ENCODE data around the gene CD164L2. TPM values are rescaled to one million over a fixed set of nuclear protein-coding genes. Genes with fewer than 3 reads are reported as not detected.
"Not testable (repeated sequence)": the region's sequence is repeated elsewhere in the genome, so short reads cannot be mapped to it uniquely, and the experiment has no call there.

CD164L2 gene
- total RNA-seq, 1 donor from 2014 or later: 6.8 TPM

GRCh38 chr1:27392096-27392777 is 9.1 kb upstream of the CD164L2 start, which contains the start of gene GPR3:
Gene GPR3, plus strand, starts transcription at chr1:27392622. Its CDS starts 1,177 bp downstream, at chr1:27393799.
- Histone ChIP-seq H3K36me3 (no peaks in the 10 kb centered on the region), H3K27ac (peak within 1 kb of the TSS; percentile 39), H3K4me3 (peak within 1 kb of the TSS; percentile 52), H3K4me1 (peaks cover 34% of the 10 kb centered on the region), H3K9me3 (no peaks in the 10 kb centered on the region), H3K27me3 (ENCODE audit: low read depth) (no peaks in the 10 kb centered on the region)
- peak; percentile 60 for TF ChIP-seq CTCF (IDR thresholded peaks at IDR 0.05)
- intact Hi-C loops (cut with DNase I): loop anchor here (10.0 kb wide), 1 partner anchor 87 kb away; no protein-coding TSS in a partner anchor
- ATAC-seq (peak; percentile 89 to 91), DNase-seq (peak; percentile 89)

- Histone ChIP-seq H3K4me3 (peak overlapping the region; percentile 52), H3K27me3 (ENCODE audit: low read depth) (no peaks in the 10 kb centered on the region), H3K9me3 (no peaks in the 10 kb centered on the region), H3K27ac (peak overlapping the region; percentile 39), H3K36me3 (no peaks in the 10 kb centered on the region), H3K4me1 (peaks cover 28% of the 10 kb centered on the region)
- ATAC-seq: peak; percentile 16 to 51
- no peak for DNase-seq
- intact Hi-C loops (cut with DNase I): loop anchor here (10.0 kb wide), 1 partner anchor 87 kb away; no protein-coding TSS in a partner anchor
- TF ChIP-seq CTCF (IDR thresholded peaks at IDR 0.05): no peak
Measured at GRCh38 chr1:27391511-27392095, 8.5 kb upstream of the CD164L2 start.

GRCh38 chr1:27388337-27389005 is 5.3 kb upstream of the CD164L2 start:
- peak; percentile 45 to 47 for ATAC-seq
- H3K36me3 ChIP-seq: no peaks in the 10 kb centered on the region
- no peak overlapping the region for H3K27ac ChIP-seq
- H3K9me3 ChIP-seq: no peaks in the 10 kb centered on the region
- TF ChIP-seq CTCF (IDR thresholded peaks at IDR 0.05): peak; percentile 83
- intact Hi-C loops (cut with DNase I): no loop called here
- no peaks in the 10 kb centered on the region for H3K27me3 ChIP-seq (ENCODE audit: low read depth)
- no peak overlapping the region for H3K4me3 ChIP-seq
- peak; percentile 81 for DNase-seq
- peaks cover 28% of the 10 kb centered on the region for H3K4me1 ChIP-seq

GRCh38 chr1:27384797-27385196 is 1.7 kb upstream of the CD164L2 start:
- H3K4me3 ChIP-seq; H3K27me3 ChIP-seq (ENCODE audit: low read depth); H3K9me3 ChIP-seq; intact Hi-C loops (cut with DNase I); H3K36me3 ChIP-seq; ATAC-seq; H3K27ac ChIP-seq; DNase-seq: not testable (repeated sequence)
- peaks cover 17% of the 10 kb centered on the region for H3K4me1 ChIP-seq

- H3K4me3 ChIP-seq: no peak overlapping the region
- H3K27ac ChIP-seq: no peak overlapping the region
- no peaks in the 10 kb centered on the region for H3K36me3 ChIP-seq
- DNase-seq (no peak), ATAC-seq (no peak)
- TF ChIP-seq CTCF (IDR thresholded peaks at IDR 0.05): no peak
- H3K9me3 ChIP-seq: no peaks in the 10 kb centered on the region
- H3K4me1 ChIP-seq: peaks cover 17% of the 10 kb centered on the region
- intact Hi-C loops (cut with DNase I): no loop called here
- H3K27me3 ChIP-seq (ENCODE audit: low read depth): no peaks in the 10 kb centered on the region
Measured at GRCh38 chr1:27383661-27384060, 528 bp upstream of the CD164L2 start.

Measured in lower lobe of right lung (tissue), 2 donors.